Measurements from ENCODE around the gene KLF13.

DNA sequence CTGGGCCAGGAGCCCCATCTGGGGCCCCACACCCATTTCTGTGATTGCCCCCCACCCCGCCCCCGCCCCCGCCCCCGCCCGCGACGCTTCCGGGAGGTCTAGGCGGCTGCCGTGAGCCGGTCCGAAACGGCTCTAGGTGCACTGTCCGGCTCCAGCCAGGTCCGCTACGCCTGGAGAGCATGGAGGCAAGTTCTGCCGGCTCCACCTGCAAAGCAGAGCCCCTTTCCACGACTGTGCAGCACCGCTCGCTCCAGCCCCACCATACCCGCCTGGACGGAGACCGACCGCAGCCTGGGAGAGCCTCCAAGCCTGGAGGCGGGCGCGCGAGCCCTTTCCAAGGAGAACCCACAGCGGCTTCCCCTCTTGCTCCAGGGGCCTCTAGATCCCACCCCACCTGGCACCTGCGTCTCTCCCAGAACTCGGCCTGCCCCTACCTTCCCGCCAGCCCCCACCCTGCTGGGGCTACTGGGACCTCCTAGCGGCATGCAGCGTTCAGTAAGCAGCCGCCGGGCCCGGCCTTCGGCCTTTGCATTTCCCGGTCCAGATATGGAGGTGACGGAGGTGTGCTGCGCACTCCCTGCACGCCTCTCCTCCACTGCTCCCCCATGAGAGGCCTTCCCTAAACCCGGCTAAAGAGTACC lies 66.2 kb downstream of the KLF13 start:
- TF ChIP-seq, protein P1, sequence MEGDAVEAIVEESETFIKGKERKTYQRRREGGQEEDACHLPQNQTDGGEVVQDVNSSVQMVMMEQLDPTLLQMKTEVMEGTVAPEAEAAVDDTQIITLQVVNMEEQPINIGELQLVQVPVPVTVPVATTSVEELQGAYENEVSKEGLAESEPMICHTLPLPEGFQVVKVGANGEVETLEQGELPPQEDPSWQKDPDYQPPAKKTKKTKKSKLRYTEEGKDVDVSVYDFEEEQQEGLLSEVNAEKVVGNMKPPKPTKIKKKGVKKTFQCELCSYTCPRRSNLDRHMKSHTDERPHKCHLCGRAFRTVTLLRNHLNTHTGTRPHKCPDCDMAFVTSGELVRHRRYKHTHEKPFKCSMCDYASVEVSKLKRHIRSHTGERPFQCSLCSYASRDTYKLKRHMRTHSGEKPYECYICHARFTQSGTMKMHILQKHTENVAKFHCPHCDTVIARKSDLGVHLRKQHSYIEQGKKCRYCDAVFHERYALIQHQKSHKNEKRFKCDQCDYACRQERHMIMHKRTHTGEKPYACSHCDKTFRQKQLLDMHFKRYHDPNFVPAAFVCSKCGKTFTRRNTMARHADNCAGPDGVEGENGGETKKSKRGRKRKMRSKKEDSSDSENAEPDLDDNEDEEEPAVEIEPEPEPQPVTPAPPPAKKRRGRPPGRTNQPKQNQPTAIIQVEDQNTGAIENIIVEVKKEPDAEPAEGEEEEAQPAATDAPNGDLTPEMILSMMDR (conservative IDR thresholded peaks at IDR 0.05): no peak
- no peak for TF ChIP-seq ZFX (IDR thresholded peaks at IDR 0.05)
